ENCODE measurements around the gene PI4KB. TPM values are rescaled to one million over a fixed set of nuclear protein-coding genes. Genes with fewer than 3 reads are reported as not detected.

The PI4KB gene
- total RNA-seq, 3 donors from 2014 or later = 59.2 to 91.8 (median 69.8) TPM

GRCh38 chr1:151289991-151290708 is 37.1 kb downstream of the PI4KB start:
- TF ChIP-seq POLR2A (IDR thresholded peaks at IDR 0.05) (no peak), POLR2AphosphoS5 (IDR thresholded peaks at IDR 0.05) (no peak), CTCF (IDR thresholded peaks at IDR 0.05) (no peak)
- Histone ChIP-seq H3K4me1 (no peaks in the 10 kb centered on the region), H3K36me3 (peaks cover 10% of the 10 kb centered on the region), H3K27ac (no peak overlapping the region), H3K4me3 (no peak overlapping the region), H3K27me3 (no peaks in the 10 kb centered on the region), H3K9me3 (no peaks in the 10 kb centered on the region)
- no peak for DNase-seq (ENCODE audit: low spot score in 2 of 2)
- intact Hi-C loops (cut with DNase I; ENCODE audit: low total_unique reads) = no loop called here

GRCh38 chr1:151289080-151289935 is 37.9 kb downstream of the PI4KB start:
- Histone ChIP-seq H3K36me3 (peaks cover 9% of the 10 kb centered on the region), H3K27ac (peak overlapping the region in 1 of 2 donors; percentile 7), H3K9me3 (no peaks in the 10 kb centered on the region), H3K27me3 (no peaks in the 10 kb centered on the region), H3K4me3 (no peak overlapping the region), H3K4me1 (peaks cover 0 to 2% of the 10 kb centered on the region in 2 donors)
- intact Hi-C loops (cut with DNase I; ENCODE audit: low total_unique reads) = no loop called here
- TF ChIP-seq CTCF (IDR thresholded peaks at IDR 0.05) (no peak), POLR2A (IDR thresholded peaks at IDR 0.05) (no peak), POLR2AphosphoS5 (IDR thresholded peaks at IDR 0.05) (no peak)
- DNase-seq (ENCODE audit: low spot score in 2 of 2) = no peak

- no peak for DNase-seq (ENCODE audit: low spot score in 2 of 2)
- peaks cover 1% of the 10 kb centered on the region for H3K36me3 ChIP-seq
- no peak overlapping the region for H3K27ac ChIP-seq
- intact Hi-C loops (cut with DNase I; ENCODE audit: low total_unique reads) = no loop called here
- H3K4me1 ChIP-seq = peaks cover 4 to 10% of the 10 kb centered on the region in 2 donors
- H3K27me3 ChIP-seq = no peaks in the 10 kb centered on the region
- no peaks in the 10 kb centered on the region for H3K9me3 ChIP-seq
- TF ChIP-seq POLR2A (IDR thresholded peaks at IDR 0.05) = no peak
- no peak for TF ChIP-seq POLR2AphosphoS5 (IDR thresholded peaks at IDR 0.05)
- no peak for TF ChIP-seq CTCF (IDR thresholded peaks at IDR 0.05)
- no peak overlapping the region for H3K4me3 ChIP-seq
These were observed 38.7 kb downstream of the PI4KB start for GRCh38 chr1:151288502-151288901.

GRCh38 chr1:151287767-151288500 is 39.3 kb downstream of the PI4KB start:
- H3K36me3 ChIP-seq = no peaks in the 10 kb centered on the region
- no peak overlapping the region for H3K4me3 ChIP-seq
- H3K27me3 ChIP-seq = no peaks in the 10 kb centered on the region
- H3K9me3 ChIP-seq = no peaks in the 10 kb centered on the region
- no peak for DNase-seq (ENCODE audit: low spot score in 2 of 2)
- TF ChIP-seq CTCF (IDR thresholded peaks at IDR 0.05) (no peak), POLR2A (IDR thresholded peaks at IDR 0.05) (no peak), POLR2AphosphoS5 (IDR thresholded peaks at IDR 0.05) (no peak)
- intact Hi-C loops (cut with DNase I; ENCODE audit: low total_unique reads) = no loop called here
- H3K4me1 ChIP-seq = peaks cover 7 to 11% of the 10 kb centered on the region in 2 donors
- H3K27ac ChIP-seq = no peak overlapping the region

All from breast epithelium (tissue), 4 donors.